Right hindlimb (tissue), 1 donor: ENCODE measurements around the gene FAM20C.

ENCODE experiments used
- DNase-seq: peaks from one replicate; pipeline ENCODE4 v3.0.0-alpha.2; 2018

Gene FAM20C

GRCh38 chr7:159370-160270 lies 32.8 kb upstream of the FAM20C start:
- peak; percentile 30 for DNase-seq

GRCh38 chr7:160958-161725 lies 31.2 kb upstream of the FAM20C start:
- peak; percentile 19 for DNase-seq

GRCh38 chr7:162632-163297 lies 29.6 kb upstream of the FAM20C start:
- peak; percentile 35 for DNase-seq

- peak; percentile 24 for DNase-seq
These were observed 29.1 kb upstream of the FAM20C start for GRCh38 chr7:163298-163695.

GRCh38 chr7:163971-164881 lies 28.1 kb upstream of the FAM20C start:
- DNase-seq = peak; percentile 27

- DNase-seq = peak; percentile 33
These were observed 27.3 kb upstream of the FAM20C start for GRCh38 chr7:164882-165660.

GRCh38 chr7:165661-166337 lies 26.6 kb upstream of the FAM20C start:
- DNase-seq = peak; percentile 59

- no peak for DNase-seq
These were observed 25.9 kb upstream of the FAM20C start for GRCh38 chr7:166338-167060.

GRCh38 chr7:167090-167855 lies 25.1 kb upstream of the FAM20C start:
- DNase-seq = peak; percentile 23

DNA sequence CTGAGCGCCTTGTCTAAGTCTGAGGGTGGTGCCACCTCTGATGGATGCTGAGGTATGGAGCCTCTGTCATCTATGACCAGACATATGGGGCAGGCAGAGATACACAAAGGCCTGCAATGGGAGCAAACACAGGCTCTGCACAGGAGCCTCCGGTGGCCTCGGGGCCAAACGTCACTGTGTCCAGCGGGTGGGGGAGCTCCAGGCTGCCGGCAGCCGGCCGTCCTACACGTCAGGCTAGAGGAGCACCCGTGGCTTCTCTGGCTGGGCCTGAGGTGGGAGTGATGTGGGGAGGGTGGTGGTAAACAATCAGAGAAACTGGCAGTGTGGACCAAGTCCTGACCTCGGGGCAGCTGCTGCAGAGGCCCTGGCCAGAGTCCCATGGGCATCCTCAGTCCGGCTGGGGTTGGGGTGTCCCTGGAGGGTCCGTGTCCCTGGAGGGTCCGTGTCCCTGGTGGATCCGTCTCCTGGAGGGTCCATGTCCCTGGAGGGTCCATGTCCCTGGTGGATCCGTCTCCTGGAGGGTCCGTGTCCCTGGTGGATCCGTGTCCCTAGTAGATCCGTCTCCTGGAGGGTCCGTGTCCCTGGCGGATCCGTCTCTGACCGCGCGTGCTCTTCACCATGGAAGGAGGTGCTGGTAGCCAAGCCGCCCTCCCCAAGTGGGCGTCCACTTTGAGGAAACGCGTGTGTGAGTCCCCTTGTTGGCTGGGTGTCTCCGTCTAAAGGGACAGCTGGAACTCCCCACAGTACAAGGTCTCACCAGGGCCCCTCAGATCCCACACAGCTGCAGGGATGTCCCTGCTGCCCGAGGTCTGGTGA lies 24.2 kb upstream of the FAM20C start:
- DNase-seq = peak; percentile 19

DNA sequence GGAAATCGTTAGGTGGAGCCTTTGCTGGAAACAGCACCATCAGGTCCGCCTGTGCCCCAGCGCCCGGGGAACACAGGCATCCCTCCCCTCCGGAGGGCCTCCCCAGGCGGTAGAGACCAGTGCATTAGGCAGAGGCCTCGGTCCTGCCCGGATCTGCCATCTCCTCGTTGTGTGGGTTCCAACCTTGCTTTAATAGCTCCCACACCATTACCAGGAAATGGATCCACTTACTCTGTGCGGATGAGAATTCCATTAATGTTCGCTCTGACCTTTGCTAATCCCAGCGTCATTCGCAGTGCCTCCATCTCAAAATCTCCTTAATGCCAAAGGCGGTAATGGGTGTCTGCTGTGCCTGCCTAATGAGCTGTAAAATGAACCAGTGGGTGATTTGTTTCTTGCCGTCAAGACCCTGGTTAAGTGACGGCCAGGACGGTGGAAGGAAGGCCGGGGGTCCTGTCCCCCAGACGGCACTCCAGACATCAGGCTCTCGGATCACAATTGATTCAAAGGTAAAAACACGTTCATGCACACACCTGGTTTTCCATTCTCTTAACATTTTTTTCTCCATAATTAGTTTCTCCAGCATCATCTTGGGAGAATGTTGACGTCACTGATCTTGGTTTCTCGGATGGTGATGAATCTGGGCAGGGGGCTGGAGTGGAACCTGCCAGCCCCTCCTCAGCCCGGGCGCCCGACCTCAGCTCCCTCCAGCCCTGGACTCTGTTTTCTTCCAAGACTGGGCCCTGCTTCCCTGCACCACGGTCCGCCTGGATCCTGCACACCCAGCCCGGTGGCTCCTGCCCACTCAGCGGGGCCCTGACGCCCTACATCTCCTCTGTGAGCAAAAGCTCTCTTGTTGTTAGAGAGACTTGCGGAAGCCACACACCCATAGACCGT lies 22.8 kb upstream of the FAM20C start:
- DNase-seq = no peak

DNA sequence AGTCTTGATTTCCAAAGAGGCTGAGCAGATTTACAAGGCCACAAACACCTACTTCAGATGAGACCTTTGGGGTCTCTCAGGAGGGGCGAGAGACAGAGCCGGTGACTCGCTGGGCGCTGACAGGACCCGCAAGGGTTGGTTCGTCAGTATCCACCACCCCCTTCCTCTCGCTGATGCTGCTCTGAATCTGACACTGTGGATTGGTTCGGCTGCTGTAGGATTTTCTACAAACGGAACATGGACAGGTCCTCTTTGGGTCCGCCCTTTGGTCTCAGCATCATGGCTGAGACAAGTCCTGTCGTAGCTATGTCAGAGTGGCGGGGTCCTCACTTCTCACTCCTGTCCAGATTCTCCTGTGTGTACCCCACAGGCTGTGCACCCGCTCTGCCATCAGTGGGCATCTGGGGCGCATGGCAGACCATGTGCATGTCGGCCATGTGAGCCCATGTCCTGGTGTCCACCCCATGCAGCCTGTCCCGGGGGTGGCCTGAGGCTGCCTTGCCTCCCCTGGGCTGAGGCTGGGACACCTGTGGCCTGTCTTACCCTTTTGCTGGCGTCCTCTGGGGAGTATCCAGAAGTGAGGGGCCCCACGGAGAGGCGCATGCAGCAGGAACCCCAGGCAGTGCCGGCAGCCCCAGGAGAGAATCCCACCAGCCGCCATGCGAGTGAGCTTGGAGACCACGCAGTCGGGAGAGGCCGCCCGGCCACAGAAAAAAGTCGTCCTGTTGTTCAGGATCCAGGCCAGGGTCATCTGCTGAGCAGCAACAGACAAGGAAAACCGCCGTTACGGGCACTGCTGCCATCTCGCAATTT lies 21.6 kb upstream of the FAM20C start:
- DNase-seq = peak; percentile 8

GRCh38 chr7:171364-171904 lies 20.9 kb upstream of the FAM20C start:
- DNase-seq = no peak

GRCh38 chr7:171912-172515 lies 20.4 kb upstream of the FAM20C start:
- no peak for DNase-seq

DNA sequence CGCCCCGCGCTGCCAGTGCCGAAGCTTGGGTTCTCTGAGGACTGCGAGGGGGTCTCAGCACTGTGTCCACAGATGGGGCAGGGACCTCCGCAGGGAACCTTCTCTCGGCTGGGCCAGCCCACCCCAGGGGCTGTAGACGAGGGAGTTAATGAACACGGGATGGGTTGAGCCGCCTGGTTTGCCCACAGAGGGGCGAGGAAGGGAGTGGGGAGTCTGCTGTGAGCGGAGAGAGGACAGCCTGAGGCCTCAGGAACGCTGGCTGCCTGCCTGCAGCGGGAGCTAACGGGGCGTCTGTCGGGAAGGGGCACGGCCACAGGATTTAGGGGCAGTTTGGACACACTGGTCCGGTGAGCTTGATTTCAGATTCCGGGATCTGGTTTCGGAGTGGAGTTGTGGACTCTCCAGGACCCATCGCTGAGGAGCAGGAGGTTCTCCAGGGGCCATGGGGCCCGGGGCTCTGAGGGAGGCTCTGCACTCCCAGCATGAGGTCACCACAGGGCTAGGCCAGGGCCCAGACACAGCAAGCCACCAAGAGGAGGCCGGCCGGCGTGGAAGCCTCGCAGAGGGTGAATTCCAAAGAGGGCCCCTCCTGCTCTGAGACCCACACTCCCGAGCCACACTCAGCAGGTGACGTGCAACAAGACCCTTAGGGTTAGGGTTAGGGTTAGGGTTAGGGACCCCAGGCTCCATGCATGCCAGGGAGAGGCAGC lies 19.0 kb upstream of the FAM20C start:
- DNase-seq = peak; percentile 40
